Stimulated activated CD8-positive, alpha-beta memory T cell treated with anti-CD3 and anti-CD28 coated beads, Interleukin-15, amount 100 ng/mL, for 4 hours (primary cell): ENCODE measurements around the gene EXOC3L2.

ENCODE experiments used
- DNase-seq, 2 donors: peaks; one replicate each; pipeline ENCODE4 v3.0.0-alpha.2; 2020; ENCODE audit warnings: low read depth in 2 of 2

The EXOC3L2 gene

GRCh38 chr19:45179892-45180370 lies 65.3 kb downstream of the EXOC3L2 start:
- no peak for DNase-seq

- peak in 1 of 2 donors; percentile 13 for DNase-seq
Observed at GRCh38 chr19:45179072-45179891, 65.9 kb downstream of the EXOC3L2 start.

- peak; percentile 99 to 100 for DNase-seq
Observed at GRCh38 chr19:45178262-45179071, 66.7 kb downstream of the EXOC3L2 start, which contains the start of gene BLOC1S3. TSS of gene BLOC1S3 (plus strand) at chr19:45178784. CDS start at chr19:45179297, 513 bp downstream.

- DNase-seq = no peak
Observed at GRCh38 chr19:45177817-45178261, 67.4 kb downstream of the EXOC3L2 start, which contains the start of gene TRAPPC6A. TSS of gene TRAPPC6A (minus strand) at chr19:45178237. CDS start at chr19:45178218, 19 bp downstream.

GRCh38 chr19:45175515-45176345 lies 69.5 kb downstream of the EXOC3L2 start:
- no peak for DNase-seq

- DNase-seq = no peak
Observed at GRCh38 chr19:45173816-45174215, 71.4 kb downstream of the EXOC3L2 start.

GRCh38 chr19:45172611-45173208 lies 72.5 kb downstream of the EXOC3L2 start:
- DNase-seq = no peak

GRCh38 chr19:45172173-45172572 lies 73.0 kb downstream of the EXOC3L2 start:
- DNase-seq = no peak

GRCh38 chr19:45171211-45171623 lies 74.0 kb downstream of the EXOC3L2 start:
- no peak for DNase-seq

- DNase-seq = no peak
Observed at GRCh38 chr19:45170146-45171106, 74.8 kb downstream of the EXOC3L2 start.

GRCh38 chr19:45169602-45170001 lies 75.6 kb downstream of the EXOC3L2 start:
- DNase-seq = no peak

- no peak for DNase-seq
Observed at GRCh38 chr19:45168767-45169351, 76.3 kb downstream of the EXOC3L2 start.

GRCh38 chr19:45166723-45167252 lies 78.4 kb downstream of the EXOC3L2 start:
- no peak for DNase-seq

GRCh38 chr19:45164577-45165335 lies 80.5 kb downstream of the EXOC3L2 start:
- peak in 1 of 2 donors; percentile 17 for DNase-seq

- no peak for DNase-seq
Observed at GRCh38 chr19:45163751-45164460, 81.3 kb downstream of the EXOC3L2 start.

GRCh38 chr19:45163156-45163555 lies 82.1 kb downstream of the EXOC3L2 start:
- DNase-seq = no peak

- DNase-seq = no peak
Observed at GRCh38 chr19:45162608-45163143, 82.5 kb downstream of the EXOC3L2 start.
